Caki2 (cell line): ENCODE results near the gene BNIP3. TPM values are rescaled to one million over a fixed set of nuclear protein-coding genes. Genes with fewer than 3 reads are reported as not detected.

Source experiments
- DNase-seq: peaks from one replicate; pipeline ENCODE4 v3.0.0-alpha.2; 2015; ENCODE audit warnings: low read depth
- in situ Hi-C: cut with HindIII; loops from 2 replicates; pipeline ENCODE4 v1.10.0; 2016; ENCODE audit warnings: low sequenced_read_pairs, low pct_unique_long_range_greater_than_20kb, mixed read lengths
- total RNA-seq: library from RNA; depleted of rRNA; stranded (reverse); fragments of >200 nt; shearing (Covaris generic); gene quantifications from 2 replicates; pipeline ENCODE4 v1.2.3, GENCODE V29; 2014; ENCODE audit warnings: low replicate concordance; rRNA removed

BNIP3 gene
- 564 and 575 TPM in 2 replicates for total RNA-seq

GRCh38 chr10:131981429-131982184 lies at the start of gene BNIP3:
Gene BNIP3, minus strand, starts transcription at chr10:131981923. Its CDS starts 117 bp downstream, at chr10:131981806.
- DNase-seq: peak; percentile 89

GRCh38 chr10:132030898-132031463 lies 49.3 kb upstream of the BNIP3 start:
- no peak for DNase-seq
- in situ Hi-C loops: no loop called here

More at GRCh38 chr10:131981429-131982184, at the start of gene BNIP3:
- in situ Hi-C loops: no loop called here

- DNase-seq: no peak
- in situ Hi-C loops: no loop called here
These were observed 47.0 kb upstream of the BNIP3 start for GRCh38 chr10:132028706-132029105.

- in situ Hi-C loops: no loop called here
- DNase-seq: peak; percentile 6
These were observed 45.8 kb upstream of the BNIP3 start for GRCh38 chr10:132027423-132027983.

- in situ Hi-C loops: no loop called here
These were observed 41.5 kb upstream of the BNIP3 start for GRCh38 chr10:132023092-132023811.

GRCh38 chr10:132022241-132022640 lies 40.5 kb upstream of the BNIP3 start:
- DNase-seq: no peak
- in situ Hi-C loops: no loop called here

More at GRCh38 chr10:132023092-132023811, 41.5 kb upstream of the BNIP3 start:
- peak; percentile 59 for DNase-seq

- in situ Hi-C loops: no loop called here
- no peak for DNase-seq
These were observed 39.9 kb upstream of the BNIP3 start for GRCh38 chr10:132021504-132022143.

- DNase-seq: no peak
- in situ Hi-C loops: no loop called here
These were observed 39.3 kb upstream of the BNIP3 start for GRCh38 chr10:132021046-132021445.

GRCh38 chr10:132020456-132020855 lies 38.7 kb upstream of the BNIP3 start:
- DNase-seq: no peak
- in situ Hi-C loops: no loop called here

- DNase-seq: no peak
- in situ Hi-C loops: no loop called here
These were observed 37.6 kb upstream of the BNIP3 start for GRCh38 chr10:132019366-132019765.

GRCh38 chr10:132018446-132018845 lies 36.7 kb upstream of the BNIP3 start:
- DNase-seq: no peak
- in situ Hi-C loops: no loop called here

GRCh38 chr10:132016514-132016913 lies 34.8 kb upstream of the BNIP3 start:
- in situ Hi-C loops: no loop called here
- DNase-seq: no peak

GRCh38 chr10:132011445-132011844 lies 29.7 kb upstream of the BNIP3 start:
- in situ Hi-C loops: no loop called here
- no peak for DNase-seq

- in situ Hi-C loops: no loop called here
- no peak for DNase-seq
These were observed 29.3 kb upstream of the BNIP3 start for GRCh38 chr10:132011024-132011423.

GRCh38 chr10:132010483-132010882 lies 28.8 kb upstream of the BNIP3 start:
- in situ Hi-C loops: no loop called here
- no peak for DNase-seq

- DNase-seq: no peak
- in situ Hi-C loops: no loop called here
These were observed 27.9 kb upstream of the BNIP3 start for GRCh38 chr10:132009575-132009974.

- no peak for DNase-seq
- in situ Hi-C loops: no loop called here
These were observed 26.0 kb upstream of the BNIP3 start for GRCh38 chr10:132007681-132008080.

GRCh38 chr10:132006966-132007365 lies 25.2 kb upstream of the BNIP3 start:
- in situ Hi-C loops: no loop called here

More at GRCh38 chr10:132006966-132007365, 25.2 kb upstream of the BNIP3 start:
- no peak for DNase-seq
